ENCODE results near the gene F8.
"Not testable (repeated sequence)": the region's sequence is repeated elsewhere in the genome, so short reads cannot be mapped to it uniquely, and the experiment has no call there.

The F8 gene

DNA sequence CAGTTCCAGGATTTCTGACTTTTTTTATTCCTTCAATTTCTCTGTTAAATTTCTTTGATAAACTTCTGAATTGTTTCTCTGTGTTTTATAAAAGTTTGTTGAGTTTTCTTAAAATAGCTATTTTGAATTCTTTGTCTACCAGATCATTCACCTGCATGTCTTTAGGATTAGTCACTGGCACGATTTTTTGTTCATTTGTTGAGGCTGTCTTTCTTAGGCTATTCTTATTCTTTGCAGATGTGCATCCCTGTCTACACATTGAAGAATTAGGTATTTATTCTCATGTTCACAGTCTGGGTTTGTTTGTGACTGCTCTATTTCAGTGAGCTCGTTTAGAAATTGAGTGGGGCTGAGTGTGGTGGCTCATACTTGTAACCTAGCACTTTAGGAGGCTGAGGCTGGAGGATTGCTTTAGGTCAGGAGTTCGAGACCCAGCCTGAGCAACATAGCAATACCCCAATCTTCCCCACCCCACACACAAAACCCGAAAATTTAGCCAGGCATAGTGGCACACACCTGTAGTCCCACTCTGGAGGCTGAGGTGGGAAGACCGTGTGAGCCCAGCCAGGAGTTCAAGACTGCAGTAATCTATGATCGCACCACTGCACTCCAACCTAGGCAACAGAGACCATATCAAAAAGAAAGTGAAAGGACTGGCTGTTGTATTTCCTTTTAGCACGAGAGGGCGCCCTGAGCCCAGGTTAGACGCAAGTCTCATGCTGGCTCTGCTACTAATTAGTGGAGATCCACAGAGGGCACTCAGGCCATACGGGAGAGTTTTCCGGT, 42.0 kb downstream of the F8 start:
- DNase-seq, result peak; percentile 69

DNA sequence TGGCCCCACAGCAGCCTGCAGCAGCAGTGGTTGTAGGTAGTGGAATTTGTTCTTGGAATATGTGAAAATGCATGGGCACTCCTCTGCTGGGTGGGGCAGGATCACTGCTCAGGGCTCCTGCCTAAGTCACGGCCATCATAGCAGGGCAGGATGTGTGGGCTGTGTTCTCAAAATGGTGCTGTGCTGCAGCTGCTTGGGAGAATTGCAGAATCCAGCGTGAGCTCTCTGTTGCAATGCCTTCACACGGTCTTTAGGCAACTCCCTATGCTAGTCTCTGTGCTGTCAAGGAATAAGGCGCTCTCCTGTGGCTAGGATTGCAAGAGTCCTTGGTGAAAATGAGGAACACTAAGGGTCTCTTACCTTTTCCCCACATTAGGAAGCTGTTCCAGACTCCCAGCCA, 42.9 kb downstream of the F8 start:
- no peak for DNase-seq

DNA sequence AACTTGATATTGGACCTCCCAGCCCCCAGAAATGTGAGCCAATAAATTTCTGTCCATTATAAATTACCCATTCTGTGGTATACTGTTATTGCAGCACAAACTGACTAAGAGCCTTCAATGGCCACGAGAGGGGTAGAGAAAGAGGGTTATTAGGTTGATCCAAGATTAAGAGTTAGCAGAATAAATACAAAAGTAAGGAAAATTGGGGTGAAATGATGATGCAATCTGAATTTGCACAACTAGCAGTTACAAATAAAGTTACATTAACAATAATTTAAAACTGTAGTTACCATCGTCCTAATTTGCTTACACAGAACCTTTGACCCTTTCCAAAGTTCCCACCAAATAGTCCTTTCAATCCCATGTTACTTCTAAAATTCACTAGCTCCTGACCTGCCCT, 54.2 kb downstream of the F8 start:
- no peak for DNase-seq

DNA sequence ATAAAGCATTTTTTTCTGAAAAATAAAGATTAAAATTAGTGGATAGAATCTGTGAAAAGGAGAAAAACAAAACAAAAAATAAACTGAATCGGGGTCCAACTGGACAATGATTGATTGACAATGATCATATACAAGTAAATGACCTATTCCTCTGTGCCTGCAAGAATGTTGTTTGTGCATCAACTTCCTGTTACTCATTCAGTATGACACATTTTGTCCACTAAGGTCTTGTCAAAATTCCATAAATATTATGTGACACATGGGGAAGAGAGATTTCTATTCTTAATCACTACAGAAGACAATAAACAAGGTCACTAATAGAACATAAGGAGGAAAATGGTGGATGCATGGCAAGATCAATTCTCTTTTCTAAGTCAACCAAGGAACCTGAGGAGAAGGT, 54.9 kb downstream of the F8 start:
- no peak for DNase-seq

DNA sequence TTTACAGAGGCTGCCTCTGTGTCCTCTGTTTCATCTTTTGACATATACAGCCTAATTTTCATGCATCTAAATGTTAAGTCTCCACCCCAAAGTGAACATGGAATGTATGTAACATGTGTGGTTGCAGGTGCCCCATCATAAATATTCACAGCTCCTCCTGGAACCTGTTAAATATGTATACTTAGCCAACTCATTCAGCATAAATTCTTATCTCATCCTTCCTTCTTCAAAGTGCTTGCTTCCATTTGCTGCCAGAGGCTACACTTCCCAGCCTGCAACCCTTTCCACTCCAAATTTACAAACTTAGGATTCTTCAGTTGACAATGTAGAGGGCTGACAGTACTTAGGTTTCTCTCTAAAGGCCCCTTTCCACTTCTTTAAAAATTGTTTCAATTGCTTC, 60.6 kb downstream of the F8 start:
- no peak for DNase-seq

DNA sequence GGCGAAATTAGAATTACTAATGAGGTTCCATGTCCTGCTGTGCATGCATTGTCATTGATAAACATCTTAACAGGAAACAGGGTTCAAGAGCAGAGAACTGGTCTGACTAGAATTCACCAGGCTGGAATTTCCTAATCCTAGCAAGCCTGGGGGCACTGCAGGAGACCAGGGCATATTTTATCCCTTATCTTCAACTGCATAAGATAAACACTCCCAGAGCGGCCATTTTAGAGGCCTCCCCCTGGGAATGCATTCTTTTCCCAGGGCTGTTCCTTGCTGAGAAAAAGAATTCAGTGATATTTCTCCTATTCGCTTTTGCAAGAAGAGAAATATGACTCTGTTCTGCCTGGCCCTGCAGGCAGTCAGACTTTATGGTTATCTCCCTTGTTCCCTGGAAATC, 66.7 kb downstream of the F8 start:
- DNase-seq, result not testable (repeated sequence)

DNA sequence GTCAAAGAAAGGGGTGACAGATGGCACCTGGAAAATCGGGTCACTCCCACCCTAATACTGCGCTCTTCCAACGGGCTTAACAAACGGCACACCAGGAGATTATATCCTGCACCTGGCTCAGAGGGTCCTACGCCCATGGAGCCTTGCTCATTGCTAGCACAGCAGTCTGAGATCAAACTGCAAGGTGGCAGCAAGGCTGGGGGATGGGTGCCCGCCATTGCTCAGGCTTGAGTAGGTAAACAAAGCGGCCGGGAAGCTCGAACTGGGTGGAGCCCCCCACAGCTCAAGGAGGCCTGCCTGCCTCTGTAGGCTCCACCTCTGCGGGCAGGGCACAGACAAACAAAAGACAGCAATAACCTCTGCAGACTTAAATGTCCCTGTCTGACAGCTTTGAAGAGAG, 83.3 kb downstream of the F8 start:
- DNase-seq, result not testable (repeated sequence)

DNA sequence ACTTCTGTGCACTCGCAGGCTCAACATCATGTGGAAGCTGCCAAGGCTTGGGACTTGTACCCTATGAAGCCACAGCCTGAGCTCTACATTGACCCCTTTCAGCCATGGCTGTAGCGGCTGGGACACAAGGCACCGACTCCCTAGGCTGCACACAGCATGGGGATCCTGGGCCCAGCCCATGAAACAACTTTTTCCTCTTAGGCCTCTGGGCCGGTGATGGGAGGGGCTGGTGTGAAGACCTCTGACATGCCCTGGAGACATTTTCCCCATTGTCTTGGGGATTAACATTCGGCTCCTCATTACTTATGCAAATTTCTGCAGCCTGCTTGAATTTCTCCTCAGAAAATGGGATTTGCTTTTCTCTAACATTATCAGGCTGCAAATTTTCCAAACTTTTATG, 97.8 kb downstream of the F8 start:
- not testable (repeated sequence) for DNase-seq

DNA sequence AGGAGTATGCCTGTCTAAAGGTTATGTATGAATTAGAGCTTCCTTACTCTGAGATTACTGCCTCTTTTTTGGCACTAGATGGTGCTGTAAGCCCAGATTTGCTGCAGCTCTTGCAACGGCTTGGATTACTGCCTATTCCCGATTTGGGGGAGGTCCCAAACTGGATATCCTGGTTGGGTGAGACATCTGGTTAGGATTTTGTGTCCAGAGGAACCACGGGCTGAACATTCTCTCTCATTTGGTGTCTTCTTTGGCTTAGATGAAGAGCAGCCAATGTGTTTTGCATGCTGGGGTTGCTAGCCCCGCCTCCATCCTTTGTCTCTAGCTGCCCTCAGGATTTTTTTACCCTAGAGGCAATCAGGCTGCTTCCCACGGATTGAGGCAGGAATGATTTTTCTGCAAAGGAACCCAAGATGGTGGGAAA, 104.5 kb downstream of the F8 start:
- peak; percentile 42 for DNase-seq

DNA sequence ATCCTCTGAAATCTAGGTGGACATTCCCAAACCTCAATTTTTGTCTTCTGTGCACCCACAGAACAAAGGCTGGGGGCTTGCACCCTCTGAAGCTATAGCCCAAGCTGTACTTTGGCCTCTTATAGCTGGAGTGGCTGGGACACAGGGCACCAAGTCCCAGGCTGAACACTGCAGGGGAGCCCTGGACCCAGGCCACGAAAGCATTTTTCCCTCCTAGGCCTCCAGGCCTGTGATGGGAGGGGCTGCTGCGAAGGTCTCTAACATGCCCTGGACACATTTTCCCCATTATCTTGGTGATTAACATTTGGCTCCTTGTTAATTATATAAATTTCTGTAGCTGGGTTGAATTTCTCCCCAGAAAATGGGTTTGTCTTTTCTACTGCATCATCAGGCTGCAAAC, 108.5 kb downstream of the F8 start:
- DNase-seq, result no peak

DNA sequence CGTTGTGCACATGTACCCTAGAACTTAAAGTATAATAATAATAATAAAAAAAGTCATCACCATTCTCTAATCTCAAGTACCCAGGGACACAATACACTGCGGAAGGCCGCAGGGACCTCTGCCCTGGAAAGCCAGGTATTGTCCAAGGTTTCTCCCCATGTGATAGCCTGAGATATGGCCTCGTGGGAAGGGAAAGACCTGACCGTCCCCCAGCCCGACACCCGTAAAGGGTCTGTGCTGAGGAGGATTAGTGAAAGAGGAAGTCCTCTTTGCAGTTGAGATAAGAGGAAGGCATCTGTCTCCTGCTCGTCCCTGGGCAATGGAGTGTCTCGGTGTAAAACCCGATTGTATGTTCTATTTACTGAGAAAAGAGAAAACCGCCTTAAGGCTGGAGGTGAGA, 112.0 kb downstream of the F8 start:
- DNase-seq, result not testable (repeated sequence)

DNA sequence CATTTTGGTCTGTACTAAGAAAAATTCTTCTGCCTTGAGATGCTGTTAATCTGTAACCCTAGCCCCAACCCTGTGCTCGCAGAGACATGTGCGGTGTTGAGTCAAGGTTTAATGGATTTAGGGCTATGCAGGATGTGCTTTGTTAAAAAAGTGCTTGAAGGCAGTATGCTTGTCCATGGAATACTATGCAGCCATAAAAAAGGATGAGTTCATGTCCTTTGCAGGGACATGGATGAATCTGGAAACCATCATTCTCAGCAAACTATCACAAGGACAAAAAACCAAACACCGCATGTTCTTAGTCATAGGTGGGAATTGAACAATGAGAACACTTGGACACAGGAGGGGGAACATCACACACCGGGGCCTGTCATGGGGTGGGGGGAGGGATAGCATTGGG, 112.5 kb downstream of the F8 start:
- not testable (repeated sequence) for DNase-seq

DNA sequence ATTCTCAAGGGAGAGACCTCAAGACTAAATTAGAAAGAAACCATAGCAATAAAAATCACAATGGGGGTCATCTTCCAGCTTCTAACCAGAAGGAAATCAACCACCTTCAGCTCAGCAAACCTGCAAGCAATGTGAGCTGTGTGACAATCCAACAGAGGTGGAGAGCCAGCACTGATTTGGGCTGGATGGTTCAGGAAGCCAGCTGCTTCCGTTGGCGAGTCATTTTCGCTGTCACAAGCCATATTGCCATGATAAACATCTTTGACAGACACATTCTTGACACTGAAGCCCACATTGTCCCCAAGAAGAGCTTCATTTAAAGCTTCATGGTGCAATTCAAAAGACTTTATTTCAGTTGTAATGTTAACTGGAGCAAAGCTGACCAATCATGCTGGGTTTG, 113.7 kb downstream of the F8 start:
- no peak for DNase-seq

DNA sequence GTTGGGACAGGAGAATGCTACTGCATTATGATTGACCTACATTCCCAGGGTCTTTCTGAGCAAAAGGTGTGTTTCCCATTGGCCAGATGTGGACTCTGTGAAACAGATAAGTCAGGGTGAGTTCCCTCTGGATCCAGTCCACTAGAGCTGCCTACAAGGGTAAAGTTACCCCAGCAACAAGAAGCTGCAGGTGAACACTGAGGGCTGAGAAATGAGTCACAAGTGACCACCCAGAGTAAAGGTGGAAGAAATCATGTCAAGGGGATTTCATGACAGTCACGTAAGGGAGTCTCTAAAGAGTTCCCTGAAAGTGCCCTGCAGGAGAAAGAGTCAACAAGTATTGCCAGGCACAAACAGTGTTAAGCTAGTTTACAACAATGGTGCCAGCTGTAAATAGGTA, 120.1 kb downstream of the F8 start:
- DNase-seq, result no peak

DNA sequence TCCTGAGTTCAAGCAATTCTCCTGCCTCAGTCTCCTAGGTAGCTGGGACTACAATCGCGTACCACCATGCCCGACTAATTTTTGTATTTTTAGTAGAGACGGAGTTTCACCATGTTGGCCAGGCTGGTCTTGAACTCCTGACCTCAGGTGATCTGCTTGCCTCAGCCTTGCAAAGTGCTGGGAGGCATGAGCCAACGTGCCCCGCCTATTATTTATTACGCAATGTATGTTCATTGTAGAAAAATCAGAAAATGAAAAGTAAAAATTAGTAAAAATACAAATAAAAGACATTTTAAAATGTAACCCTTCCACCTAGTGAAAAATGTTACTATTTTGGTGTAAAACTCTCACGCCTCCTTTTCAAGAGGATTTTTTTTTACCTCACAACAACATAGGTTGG, 122.2 kb downstream of the F8 start:
- no peak for DNase-seq

DNA sequence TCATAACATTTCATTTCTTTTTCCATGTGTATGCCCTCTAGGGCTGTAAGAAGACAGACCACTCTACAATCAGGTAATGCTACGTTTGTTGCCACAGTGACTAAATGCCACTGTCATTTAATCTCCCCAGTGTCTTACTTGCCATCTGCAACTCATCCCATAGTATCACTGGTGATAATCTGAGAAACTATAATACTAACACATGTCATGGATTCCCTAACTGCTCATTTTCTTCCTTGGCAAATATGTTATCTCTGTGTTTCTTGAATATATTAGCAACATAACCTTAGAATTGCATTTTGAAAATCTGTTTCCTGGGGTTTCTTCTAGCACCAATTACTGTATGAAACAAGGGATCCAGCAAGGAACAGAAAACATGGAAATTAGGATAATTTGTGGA, 130.2 kb downstream of the F8 start:
- DNase-seq, result no peak

DNA sequence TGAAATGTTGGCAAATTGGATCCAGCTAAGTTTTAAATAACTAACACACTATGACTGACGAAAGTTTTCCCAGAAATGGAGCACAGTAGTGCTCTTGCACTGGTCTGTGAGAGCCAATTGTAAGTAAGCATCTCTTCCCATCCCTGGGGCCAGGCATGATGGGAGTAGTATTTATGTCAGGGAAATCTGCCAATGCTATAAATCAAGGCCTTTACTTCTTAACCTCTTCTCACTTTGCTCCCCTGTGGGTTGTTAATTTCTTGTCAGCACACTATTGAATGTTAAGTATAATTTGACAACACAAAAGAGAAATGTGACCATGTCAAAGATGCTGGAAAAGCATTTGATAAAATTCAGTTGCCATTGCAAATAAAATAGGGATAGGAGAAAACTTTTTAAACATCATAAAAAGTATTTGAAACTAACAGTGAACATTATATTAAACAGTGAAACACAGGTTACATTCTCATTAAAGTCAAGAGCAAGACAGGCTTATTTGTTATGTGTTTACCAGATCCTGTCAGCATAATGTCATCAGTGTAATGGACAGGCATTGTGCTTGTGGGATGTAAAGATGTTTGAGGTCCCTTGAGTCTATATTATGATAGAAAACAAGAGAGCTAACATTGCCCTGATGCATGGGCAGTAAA, 131.4 kb downstream of the F8 start:
- DNase-seq, result no peak

DNA sequence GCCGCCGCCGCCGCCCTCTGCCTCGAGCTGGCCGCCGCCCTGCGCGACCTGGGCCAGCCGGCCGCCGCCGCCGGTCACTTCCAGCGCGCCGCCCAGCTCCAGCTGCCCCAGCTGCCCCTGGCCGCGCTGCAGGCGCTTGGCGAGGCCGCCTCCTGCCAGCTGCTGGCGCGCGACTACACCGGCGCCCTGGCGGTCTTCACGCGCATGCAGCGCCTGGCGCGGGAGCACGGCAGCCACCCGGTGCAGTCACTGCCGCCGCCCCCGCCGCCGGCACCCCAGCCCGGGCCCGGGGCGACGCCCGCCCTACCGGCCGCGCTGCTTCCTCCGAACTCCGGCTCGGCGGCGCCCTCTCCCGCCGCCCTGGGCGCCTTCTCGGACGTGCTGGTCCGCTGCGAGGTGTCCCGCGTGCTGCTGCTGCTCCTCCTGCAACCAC, 135.7 kb downstream of the F8 start:
- DNase-seq, result not testable (repeated sequence)

DNA sequence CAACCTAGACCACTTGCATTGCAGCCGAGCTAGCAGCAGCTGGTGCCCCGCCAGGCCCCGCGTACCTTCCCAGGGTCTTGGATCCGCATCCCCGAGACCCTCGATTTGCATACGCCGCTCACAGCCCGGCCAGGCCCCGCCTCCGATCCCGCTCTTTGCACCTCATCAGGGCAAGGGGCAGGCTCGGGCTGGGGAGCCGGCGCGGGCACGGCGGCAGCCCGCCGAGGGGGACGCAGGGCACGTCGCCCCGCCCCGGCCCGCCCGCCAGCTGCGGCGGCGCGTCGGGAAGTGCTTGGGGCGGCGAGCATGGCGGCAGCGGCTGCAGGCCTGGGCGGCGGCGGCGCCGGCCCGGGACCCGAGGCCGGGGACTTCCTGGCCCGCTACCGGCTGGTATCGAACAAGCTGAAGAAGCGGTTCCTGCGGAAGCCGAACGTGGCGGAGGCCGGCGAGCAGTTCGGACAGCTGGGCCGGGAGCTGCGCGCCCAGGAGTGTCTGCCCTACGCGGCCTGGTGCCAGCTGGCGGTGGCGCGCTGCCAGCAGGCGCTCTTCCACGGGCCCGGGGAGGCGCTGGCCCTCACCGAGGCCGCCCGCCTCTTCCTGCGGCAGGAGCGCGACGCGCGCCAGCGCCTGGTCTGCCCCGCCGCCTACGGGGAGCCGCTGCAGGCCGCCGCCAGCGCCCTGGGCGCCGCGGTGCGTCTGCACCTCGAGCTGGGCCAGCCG, 136.3 kb downstream of the F8 start, which contains the start of gene F8A1:
TSS of gene F8A1 (plus strand) at position 287 of the 720 bp plus-strand sequence. CDS start at position 307, 20 bp downstream.
- not testable (repeated sequence) for DNase-seq

DNA sequence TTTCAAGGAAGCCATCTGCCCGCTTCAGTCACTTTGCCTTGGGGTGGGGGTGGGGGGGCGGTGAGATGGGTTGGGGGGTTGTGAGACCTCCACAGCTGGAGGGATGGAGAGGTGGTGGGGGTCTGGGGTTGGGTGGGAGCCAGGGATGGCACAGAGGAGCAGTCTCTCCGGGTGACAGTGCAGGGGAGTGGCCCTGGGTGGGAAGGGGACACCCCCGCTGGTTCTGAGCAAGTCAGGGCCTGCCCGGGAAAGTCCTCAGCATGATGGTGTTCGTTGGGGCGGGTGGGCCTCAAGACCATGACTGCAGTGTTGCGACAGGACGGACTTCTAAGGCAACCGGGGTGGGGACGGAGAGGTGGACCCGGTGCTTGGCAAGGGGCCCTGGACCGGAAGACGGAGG, 137.0 kb downstream of the F8 start:
- DNase-seq, result not testable (repeated sequence)

DNA sequence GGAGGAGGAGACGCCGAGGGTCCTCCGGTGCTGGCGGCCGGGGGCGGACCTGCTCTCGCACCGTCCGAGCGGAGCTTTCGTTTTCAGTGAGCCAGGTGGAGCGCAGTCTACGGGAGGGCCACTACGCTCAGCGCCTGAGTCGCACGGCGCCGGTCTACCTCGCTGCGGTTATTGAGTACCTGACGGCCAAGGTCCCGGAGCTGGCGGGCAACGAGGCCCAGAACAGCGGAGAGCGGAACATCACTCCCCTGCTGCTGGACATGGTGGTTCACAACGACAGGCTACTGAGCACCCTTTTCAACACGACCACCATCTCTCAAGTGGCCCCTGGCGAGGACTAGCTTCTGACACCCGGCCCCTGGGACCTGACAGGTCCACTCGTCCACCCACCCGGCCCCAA, 137.5 kb downstream of the F8 start:
- not testable (repeated sequence) for DNase-seq

DNA sequence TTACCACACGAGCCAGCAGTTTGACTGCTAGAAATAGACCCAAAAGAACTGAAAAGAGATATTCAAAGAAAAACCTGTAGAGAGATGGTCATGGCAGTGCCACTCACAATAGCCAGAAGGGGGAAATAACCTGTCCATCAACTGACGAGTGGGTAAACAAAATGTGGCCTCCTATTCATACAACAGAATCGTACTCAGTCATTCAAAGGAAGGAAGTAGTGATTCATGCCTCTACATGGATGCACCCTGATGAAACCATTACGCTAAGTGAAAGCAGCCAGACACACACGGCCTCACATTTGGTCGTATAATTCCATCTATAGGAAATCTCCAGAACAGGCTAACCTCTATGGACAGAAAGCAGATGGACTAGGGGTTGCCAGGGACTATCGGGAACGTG, 138.5 kb downstream of the F8 start:
- not testable (repeated sequence) for DNase-seq

DNA sequence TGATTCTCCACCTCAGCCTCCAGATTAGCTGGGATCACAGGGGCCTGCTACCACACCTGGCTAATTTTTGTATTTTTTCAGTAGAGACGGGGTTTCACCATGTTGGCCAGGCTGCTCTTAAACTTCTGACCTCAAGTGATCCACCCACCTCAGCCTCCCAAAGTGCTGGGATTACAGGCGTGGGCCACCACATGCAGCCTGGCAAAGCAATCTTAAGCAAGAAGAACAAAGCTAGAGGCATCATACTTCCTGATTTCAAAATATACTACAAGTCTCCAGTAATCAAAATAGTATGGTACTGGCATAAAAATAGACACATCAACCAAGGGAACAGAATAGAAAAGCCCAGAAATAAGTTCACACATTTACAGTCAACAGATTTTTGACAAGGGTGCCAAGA, 149.2 kb downstream of the F8 start:
- no peak for DNase-seq

DNA sequence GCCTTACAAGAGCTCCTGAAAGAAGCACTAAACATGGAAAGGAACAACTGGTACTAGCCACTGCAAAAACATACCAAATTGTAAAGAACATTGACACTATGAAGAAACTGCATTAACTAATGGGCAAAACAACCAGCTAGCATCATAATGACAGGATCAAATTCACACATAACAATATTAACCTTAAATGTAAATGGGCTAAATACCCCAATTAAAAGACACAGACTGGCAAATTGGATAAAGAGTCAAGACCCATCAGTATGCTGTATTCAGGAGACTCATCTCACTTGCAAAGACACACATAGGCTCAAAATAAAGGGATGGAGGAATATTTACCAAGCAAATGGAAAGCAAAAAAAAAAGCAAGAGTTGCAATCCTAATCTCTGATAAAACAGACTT, 154.0 kb downstream of the F8 start:
- not testable (repeated sequence) for DNase-seq
